Activated CD8-positive, alpha-beta memory T cell treated with anti-CD3 and anti-CD28 coated beads, Interleukin-2, amount 50 U/mL, for 24 hours (primary cell): ENCODE measurements around the gene CUEDC1.
A peak's percentile ranks its signal among the peaks of the same experiment; 100 is the strongest.

Experiments
- DNase-seq: peaks from one replicate; pipeline ENCODE4 v3.0.0-alpha.2; 2020; ENCODE audit errors: extremely low read depth

CUEDC1 gene

GRCh38 chr17:57955183-57955931 is at the start of gene CUEDC1:
CUEDC1 (minus strand) TSS chr17:57955412; CDS start chr17:57885564, 69,848 bp downstream.
- no peak for DNase-seq

GRCh38 chr17:58004060-58004459 is 48.8 kb upstream of the CUEDC1 start:
- no peak for DNase-seq

- no peak for DNase-seq
Measured at GRCh38 chr17:58002973-58003372, 47.8 kb upstream of the CUEDC1 start.

- no peak for DNase-seq
Measured at GRCh38 chr17:58002154-58002948, 47.1 kb upstream of the CUEDC1 start.

- no peak for DNase-seq
Measured at GRCh38 chr17:58001461-58002124, 46.4 kb upstream of the CUEDC1 start.

GRCh38 chr17:57999496-58000017 is 44.3 kb upstream of the CUEDC1 start:
- no peak for DNase-seq

GRCh38 chr17:57999010-57999495 is 43.8 kb upstream of the CUEDC1 start:
- DNase-seq: no peak

GRCh38 chr17:57997085-57997809 is 42.0 kb upstream of the CUEDC1 start:
- no peak for DNase-seq

GRCh38 chr17:57995076-57995956 is 40.1 kb upstream of the CUEDC1 start:
- DNase-seq: no peak

GRCh38 chr17:57994436-57994835 is 39.2 kb upstream of the CUEDC1 start:
- no peak for DNase-seq

- DNase-seq: no peak
Measured at GRCh38 chr17:57993471-57994365, 38.5 kb upstream of the CUEDC1 start.

GRCh38 chr17:57991537-57991936 is 36.3 kb upstream of the CUEDC1 start:
- DNase-seq: no peak

GRCh38 chr17:57990037-57990436 is 34.8 kb upstream of the CUEDC1 start:
- DNase-seq: no peak

- DNase-seq: no peak
Measured at GRCh38 chr17:57988301-57989250, 33.4 kb upstream of the CUEDC1 start.

- peak; percentile 45 for DNase-seq
Measured at GRCh38 chr17:57987581-57988300, 32.5 kb upstream of the CUEDC1 start, which contains the start of gene VEZF1. VEZF1 (minus strand) TSS chr17:57988254; CDS start chr17:57988111, 143 bp downstream.

GRCh38 chr17:57986841-57987580 is 31.8 kb upstream of the CUEDC1 start:
- DNase-seq: peak; percentile 25

- no peak for DNase-seq
Measured at GRCh38 chr17:57985675-57985974, 30.4 kb upstream of the CUEDC1 start.
